Nephron (organoid): ENCODE data around the gene LRBA.

Source experiments
- H3K27ac Mint-ChIP-seq, 3 experiments: 2 replicates each; pipeline ENCODE4 v1.8.0; 2020; ENCODE audit warnings: mixed read lengths in 3 of 3, mild to moderate bottlenecking in 2 of 3, moderate library complexity in 1 of 3
- H3K27me3 Mint-ChIP-seq: 2 replicates; pipeline ENCODE4 v1.8.0; 2021; ENCODE audit warnings: low read depth, mild to moderate bottlenecking, moderate library complexity, mixed read lengths
- H3K36me3 Mint-ChIP-seq: 2 replicates; pipeline ENCODE4 v1.8.0; 2020; ENCODE audit warnings: low read depth, mixed read lengths
- H3K4me1 Mint-ChIP-seq: 2 replicates; pipeline ENCODE4 v1.8.0; 2020; ENCODE audit warnings: mixed read lengths
- H3K4me3 Mint-ChIP-seq, 3 experiments: 2 replicates each; pipeline ENCODE4 v1.8.0; 2020; ENCODE audit warnings: mild to moderate bottlenecking in 3 of 3, mixed read lengths in 3 of 3, moderate library complexity in 2 of 3
- H3K9me3 Mint-ChIP-seq: 2 replicates; pipeline ENCODE4 v1.8.0; 2020; ENCODE audit warnings: mixed read lengths
- CTCF ChIP-seq, 3 experiments: fragments of 200-600 bp; sonication (generic); IDR thresholded peaks; one replicate each; pipeline ENCODE4 v1.5.0; 2021; ENCODE audit warnings: antibody characterized with exemption in 3 of 3; ENCODE audit not compliant: unreplicated experiment in 3 of 3

LRBA gene

DNA sequence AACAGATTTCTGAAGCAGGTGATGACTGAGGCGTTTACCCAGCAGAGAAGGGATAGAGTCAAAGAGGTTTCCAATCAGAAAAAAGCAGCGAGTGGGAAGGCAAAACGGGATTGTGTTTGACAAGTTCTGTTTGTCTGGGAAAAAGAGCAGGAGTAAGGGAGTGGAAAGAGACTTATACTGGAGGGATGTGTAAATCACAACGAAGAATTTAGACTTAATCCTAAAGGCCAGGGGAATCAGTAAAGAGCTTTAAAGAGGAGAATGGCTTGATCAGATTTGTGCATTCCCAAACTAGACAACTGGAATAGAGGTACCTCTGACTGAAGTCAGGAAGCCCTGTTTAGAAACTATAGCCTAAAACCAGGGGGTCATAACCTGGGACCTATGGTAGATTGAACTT is 31.5 kb upstream of the LRBA start:
- no peaks in the 10 kb centered on the region for H3K4me1 Mint-ChIP-seq
- H3K27me3 Mint-ChIP-seq: peaks cover 3% of the 10 kb centered on the region
- no peaks in the 10 kb centered on the region for H3K9me3 Mint-ChIP-seq
- H3K27ac Mint-ChIP-seq: no peak overlapping the region
- no peak overlapping the region for H3K4me3 Mint-ChIP-seq
- no peaks in the 10 kb centered on the region for H3K36me3 Mint-ChIP-seq
- no peak for TF ChIP-seq CTCF (IDR thresholded peaks at IDR 0.05; ENCODE audit: unreplicated experiment in 3 of 3)

- TF ChIP-seq CTCF (IDR thresholded peaks at IDR 0.05; ENCODE audit: unreplicated experiment in 3 of 3): no peak
- no peaks in the 10 kb centered on the region for H3K9me3 Mint-ChIP-seq
- no peak overlapping the region for H3K27ac Mint-ChIP-seq
- H3K27me3 Mint-ChIP-seq: peaks cover 3% of the 10 kb centered on the region
- no peaks in the 10 kb centered on the region for H3K36me3 Mint-ChIP-seq
- H3K4me1 Mint-ChIP-seq: no peaks in the 10 kb centered on the region
- H3K4me3 Mint-ChIP-seq: no peak overlapping the region
Measured at GRCh38 chr4:151045907-151046306, 30.8 kb upstream of the LRBA start.

DNA sequence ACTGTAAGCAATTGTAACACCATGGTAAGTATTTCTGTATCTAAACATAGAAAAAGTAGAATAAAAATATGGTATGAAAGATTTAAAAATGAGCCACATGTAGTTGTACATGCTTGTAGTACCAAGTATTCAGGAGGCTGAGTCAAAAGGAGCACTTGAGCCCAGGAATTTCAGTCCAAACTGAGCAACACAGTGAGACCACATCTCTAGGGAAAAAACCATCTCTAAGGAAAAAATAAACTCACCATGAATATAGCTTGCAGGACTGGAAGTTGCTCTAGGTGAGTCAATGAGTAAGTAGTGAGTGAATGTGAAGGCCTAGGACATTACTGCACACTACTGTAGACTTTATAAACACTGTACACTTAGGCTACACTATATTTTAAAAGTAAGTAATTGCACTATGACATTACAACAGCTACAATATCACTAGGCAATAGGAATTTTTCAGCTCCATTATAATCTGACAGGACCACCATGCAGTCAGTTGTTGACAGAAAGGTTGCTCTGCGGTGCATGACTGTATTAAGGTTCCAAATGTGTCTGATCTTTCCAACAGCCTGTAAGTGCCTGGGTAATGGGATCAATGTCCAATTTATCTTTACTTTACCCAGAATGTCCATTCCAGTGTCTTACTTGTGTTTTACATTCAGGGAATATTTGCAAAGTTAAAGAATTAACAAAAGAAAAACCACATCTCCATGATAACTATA is 28.9 kb upstream of the LRBA start:
- H3K4me1 Mint-ChIP-seq: no peaks in the 10 kb centered on the region
- H3K4me3 Mint-ChIP-seq: no peak overlapping the region
- H3K27ac Mint-ChIP-seq: no peak overlapping the region
- H3K9me3 Mint-ChIP-seq: no peaks in the 10 kb centered on the region
- H3K27me3 Mint-ChIP-seq: peaks cover 3% of the 10 kb centered on the region
- TF ChIP-seq CTCF (IDR thresholded peaks at IDR 0.05; ENCODE audit: unreplicated experiment in 3 of 3): no peak
- H3K36me3 Mint-ChIP-seq: no peaks in the 10 kb centered on the region

DNA sequence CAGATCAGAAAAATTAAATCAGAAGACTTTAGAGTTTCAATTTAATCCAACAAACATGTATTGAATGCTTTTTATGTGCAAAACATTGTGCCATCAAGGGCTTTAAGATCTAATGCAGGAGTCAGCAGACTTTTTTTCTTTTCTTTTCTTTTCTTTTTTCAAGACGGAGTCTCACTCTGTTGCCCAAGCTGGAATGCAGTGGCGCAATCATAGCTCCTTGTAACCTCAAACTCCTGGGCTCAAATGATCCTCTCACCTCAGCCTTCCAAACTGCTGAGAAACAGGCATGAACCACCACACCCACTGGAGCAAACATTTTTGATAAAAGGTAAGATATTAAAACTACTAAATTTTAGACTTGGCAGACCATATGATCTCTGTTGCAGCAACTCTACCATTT is 24.6 kb upstream of the LRBA start:
- no peak overlapping the region for H3K4me3 Mint-ChIP-seq
- H3K27ac Mint-ChIP-seq: no peak overlapping the region
- TF ChIP-seq CTCF (IDR thresholded peaks at IDR 0.05; ENCODE audit: unreplicated experiment in 3 of 3): no peak
- no peaks in the 10 kb centered on the region for H3K36me3 Mint-ChIP-seq
- H3K4me1 Mint-ChIP-seq: no peaks in the 10 kb centered on the region
- peaks cover 3% of the 10 kb centered on the region for H3K27me3 Mint-ChIP-seq
- no peaks in the 10 kb centered on the region for H3K9me3 Mint-ChIP-seq

DNA sequence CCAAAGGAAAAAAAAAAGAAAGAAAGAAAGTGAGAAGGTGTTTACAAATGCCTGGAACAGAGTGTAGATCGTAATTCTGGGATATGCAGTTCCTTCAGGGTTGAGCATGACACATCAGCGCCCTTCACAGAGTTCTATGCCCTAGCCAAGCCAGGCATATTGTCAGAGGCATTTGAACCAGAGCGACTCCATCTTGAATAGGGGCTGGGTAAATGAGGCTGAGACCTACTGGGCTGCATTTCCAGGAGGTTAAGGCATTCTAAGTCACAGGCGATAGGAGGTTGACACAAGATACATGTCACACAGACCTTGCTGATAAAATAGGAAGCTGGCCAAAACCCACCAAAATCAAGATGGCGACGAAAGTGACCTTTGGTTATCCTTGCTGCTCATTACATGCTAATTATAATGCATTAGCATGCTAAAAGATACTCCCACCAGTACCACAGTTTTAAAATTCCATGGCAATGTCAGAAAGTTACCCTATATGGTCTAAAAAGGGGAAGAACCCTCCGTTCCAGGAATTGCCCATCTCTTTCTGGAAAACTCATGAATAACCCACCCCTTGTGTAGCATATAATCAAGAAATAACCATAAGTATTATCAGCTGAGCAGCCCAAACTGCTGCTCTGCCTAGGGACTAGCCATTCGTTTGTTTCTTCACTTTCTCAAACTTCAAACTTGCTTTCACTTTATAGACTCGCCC is 23.5 kb upstream of the LRBA start:
- no peak overlapping the region for H3K4me3 Mint-ChIP-seq
- no peaks in the 10 kb centered on the region for H3K36me3 Mint-ChIP-seq
- H3K9me3 Mint-ChIP-seq: no peaks in the 10 kb centered on the region
- H3K27ac Mint-ChIP-seq: no peak overlapping the region
- TF ChIP-seq CTCF (IDR thresholded peaks at IDR 0.05; ENCODE audit: unreplicated experiment in 3 of 3): no peak
- H3K27me3 Mint-ChIP-seq: peaks cover 3% of the 10 kb centered on the region
- H3K4me1 Mint-ChIP-seq: no peaks in the 10 kb centered on the region

DNA sequence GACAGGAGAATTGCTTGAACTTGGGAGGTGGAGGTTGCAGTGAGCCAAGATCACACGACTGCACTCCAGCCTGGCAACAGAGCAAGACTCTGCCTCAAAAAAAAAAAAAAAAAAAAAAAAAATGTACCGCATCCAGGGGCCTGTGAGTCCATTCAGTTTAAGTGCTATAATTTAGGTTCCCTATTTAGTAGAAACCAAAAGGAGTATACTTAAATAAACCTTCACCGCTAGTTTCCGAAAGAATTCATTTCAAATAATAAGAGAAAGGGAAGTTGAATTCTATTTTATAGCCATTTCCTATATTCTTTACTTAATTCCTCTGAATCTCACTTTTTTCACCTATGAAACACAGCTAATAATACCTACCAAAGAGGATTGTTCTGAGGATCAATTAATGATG is 20.8 kb upstream of the LRBA start:
- Mint-ChIP-seq H3K27me3 (no peaks in the 10 kb centered on the region), H3K36me3 (no peaks in the 10 kb centered on the region), H3K4me3 (no peak overlapping the region), H3K27ac (no peak overlapping the region), H3K4me1 (no peaks in the 10 kb centered on the region), H3K9me3 (no peaks in the 10 kb centered on the region)
- no peak for TF ChIP-seq CTCF (IDR thresholded peaks at IDR 0.05; ENCODE audit: unreplicated experiment in 3 of 3)
